ENCODE measurements around the gene CREM.

CREM gene

DNA sequence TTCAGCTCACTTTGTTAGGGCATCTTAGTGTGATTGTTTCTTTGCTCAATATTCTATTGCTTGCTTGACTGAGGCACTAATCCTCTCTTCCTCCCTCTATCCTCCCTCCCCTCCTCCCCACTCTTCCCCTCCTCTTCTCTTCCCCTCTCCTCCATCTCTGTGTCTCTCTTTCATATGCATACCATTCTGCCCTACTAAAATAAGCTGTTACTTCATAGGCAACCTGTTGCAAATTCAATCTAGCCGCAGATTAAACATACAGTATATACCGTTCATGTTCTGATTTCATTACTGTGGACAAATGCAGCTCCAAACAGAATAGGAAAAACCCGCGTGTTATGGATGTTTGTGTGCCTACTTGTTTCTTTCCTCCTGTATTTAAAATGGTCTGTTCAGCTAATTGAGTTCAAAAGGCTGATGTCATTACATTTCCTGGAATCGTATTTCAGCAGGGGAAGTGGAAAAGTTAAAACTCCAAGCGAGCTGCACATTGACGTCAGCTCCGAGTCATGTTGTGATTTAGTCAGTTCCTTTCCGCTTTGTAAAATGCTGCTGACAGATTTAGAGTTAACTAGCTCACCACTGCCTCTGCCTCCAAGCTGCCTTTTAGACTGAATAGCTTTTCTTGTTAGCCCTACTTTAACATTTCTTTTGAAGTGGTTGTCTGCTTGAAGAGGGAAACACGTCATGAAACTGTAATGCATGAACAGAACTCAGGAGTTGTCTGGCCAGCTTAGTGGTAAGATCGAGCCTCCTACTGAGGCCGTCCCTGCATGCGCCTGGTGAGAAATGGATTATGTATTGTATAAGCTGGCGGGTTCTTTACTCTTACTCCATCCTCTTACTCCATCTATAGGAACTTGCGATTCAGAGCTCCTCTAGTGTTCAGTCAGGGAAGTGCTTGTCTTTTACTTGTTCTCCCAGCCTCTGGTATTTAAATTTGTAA is 69.0 kb downstream of the CREM start:
- peak; percentile 83 for DNase-seq (ENCODE audit: low read depth)
- TF ChIP-seq, protein P1, sequence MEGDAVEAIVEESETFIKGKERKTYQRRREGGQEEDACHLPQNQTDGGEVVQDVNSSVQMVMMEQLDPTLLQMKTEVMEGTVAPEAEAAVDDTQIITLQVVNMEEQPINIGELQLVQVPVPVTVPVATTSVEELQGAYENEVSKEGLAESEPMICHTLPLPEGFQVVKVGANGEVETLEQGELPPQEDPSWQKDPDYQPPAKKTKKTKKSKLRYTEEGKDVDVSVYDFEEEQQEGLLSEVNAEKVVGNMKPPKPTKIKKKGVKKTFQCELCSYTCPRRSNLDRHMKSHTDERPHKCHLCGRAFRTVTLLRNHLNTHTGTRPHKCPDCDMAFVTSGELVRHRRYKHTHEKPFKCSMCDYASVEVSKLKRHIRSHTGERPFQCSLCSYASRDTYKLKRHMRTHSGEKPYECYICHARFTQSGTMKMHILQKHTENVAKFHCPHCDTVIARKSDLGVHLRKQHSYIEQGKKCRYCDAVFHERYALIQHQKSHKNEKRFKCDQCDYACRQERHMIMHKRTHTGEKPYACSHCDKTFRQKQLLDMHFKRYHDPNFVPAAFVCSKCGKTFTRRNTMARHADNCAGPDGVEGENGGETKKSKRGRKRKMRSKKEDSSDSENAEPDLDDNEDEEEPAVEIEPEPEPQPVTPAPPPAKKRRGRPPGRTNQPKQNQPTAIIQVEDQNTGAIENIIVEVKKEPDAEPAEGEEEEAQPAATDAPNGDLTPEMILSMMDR (IDR thresholded peaks at IDR 0.05; ENCODE audit: control insufficient read depth, insufficient read depth, low read depth, low read length, missing control alignments) = peak; percentile 78
- H3K4me3 ChIP-seq (ENCODE audit: control insufficient read depth, low read depth, low read length) = peak overlapping the region; percentile 44

DNA sequence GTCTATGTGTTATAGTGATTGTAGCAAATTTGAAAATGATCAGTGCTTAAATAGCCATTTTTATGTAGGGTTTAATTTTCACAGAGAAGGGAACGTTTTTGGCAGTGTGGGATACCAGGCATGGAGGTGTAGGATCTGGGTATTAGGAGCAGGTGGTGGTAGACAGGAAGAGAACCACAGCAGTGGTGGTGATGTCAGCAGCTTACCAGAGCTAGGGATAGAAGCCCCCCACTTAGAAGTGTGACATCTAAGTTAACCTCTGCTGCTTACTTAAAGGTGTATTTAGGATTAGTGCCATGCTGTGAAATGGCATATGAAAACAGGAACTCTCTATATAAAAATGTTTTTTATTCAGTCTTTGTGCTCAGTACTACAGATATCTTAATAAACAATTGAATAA is 73.8 kb downstream of the CREM start:
- DNase-seq (ENCODE audit: low read depth) = no peak
- TF ChIP-seq, protein P1 (IDR thresholded peaks at IDR 0.05; ENCODE audit: control insufficient read depth, insufficient read depth, low read depth, low read length, missing control alignments) = no peak
- no peak overlapping the region for H3K4me3 ChIP-seq (ENCODE audit: control insufficient read depth, low read depth, low read length)

DNA sequence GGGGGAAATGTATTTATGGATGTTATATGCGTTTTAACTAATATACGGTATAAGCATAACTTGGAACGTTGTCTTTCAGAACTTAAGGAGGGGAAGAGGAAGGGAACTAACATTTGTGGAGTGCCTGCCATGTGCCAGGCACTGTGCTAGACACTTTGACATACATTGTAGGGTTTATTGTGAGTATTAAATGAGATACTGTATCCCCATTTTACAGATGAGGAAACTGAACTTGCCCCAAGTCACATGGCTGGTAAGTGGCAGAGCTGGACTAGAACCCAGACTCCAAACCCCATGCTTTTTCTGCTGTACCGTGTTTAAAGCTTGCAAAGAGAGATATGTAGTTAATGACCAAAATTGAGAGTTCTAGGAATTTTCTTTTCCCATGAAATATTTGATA is 74.6 kb downstream of the CREM start:
- DNase-seq (ENCODE audit: low read depth) = no peak
- H3K4me3 ChIP-seq (ENCODE audit: control insufficient read depth, low read depth, low read length) = no peak overlapping the region
- TF ChIP-seq, protein P1 (IDR thresholded peaks at IDR 0.05; ENCODE audit: control insufficient read depth, insufficient read depth, low read depth, low read length, missing control alignments) = no peak

DNA sequence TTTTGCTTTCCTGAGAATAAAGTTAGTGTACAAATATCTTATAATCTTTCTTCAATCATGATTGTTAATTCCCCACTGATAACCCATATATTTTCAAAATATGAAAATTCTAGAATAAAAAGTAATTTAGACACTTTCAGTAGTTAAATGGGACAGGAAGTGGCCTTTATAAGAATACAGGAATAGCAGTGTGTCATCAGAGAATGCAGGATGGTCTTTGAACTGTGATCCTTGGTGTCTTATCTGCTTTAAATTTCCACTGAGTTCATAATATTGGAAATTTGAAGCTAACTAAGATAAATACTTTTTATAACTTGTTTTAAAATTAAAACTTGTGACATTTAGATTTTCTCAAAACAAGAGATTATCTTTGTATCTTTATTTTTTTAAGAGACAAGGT is 75.4 kb downstream of the CREM start:
- no peak for DNase-seq (ENCODE audit: low read depth)
- no peak overlapping the region for H3K4me3 ChIP-seq (ENCODE audit: control insufficient read depth, low read depth, low read length)
- TF ChIP-seq, protein P1 (IDR thresholded peaks at IDR 0.05; ENCODE audit: control insufficient read depth, insufficient read depth, low read depth, low read length, missing control alignments) = no peak

DNA sequence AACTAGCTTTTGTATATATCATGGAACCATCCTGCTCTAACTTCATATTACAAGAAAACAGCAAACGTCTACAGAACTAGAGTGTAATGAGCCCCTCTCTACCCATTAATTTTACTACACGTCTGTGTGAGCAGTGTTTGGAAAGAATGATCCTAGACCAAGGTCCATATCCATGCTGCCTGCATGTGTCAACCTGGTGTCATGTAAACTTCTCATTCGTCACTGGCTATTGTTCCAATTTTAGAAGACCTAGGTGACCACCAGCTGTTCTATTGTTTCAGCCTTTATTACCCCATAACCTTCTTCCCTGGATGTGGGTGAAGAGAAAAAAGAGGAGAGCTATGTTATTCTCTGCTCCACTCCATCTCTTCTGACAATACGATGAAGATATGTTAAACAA is 77.1 kb downstream of the CREM start:
- no peak for DNase-seq (ENCODE audit: low read depth)
- TF ChIP-seq, protein P1 (IDR thresholded peaks at IDR 0.05; ENCODE audit: control insufficient read depth, insufficient read depth, low read depth, low read length, missing control alignments) = no peak

DNA sequence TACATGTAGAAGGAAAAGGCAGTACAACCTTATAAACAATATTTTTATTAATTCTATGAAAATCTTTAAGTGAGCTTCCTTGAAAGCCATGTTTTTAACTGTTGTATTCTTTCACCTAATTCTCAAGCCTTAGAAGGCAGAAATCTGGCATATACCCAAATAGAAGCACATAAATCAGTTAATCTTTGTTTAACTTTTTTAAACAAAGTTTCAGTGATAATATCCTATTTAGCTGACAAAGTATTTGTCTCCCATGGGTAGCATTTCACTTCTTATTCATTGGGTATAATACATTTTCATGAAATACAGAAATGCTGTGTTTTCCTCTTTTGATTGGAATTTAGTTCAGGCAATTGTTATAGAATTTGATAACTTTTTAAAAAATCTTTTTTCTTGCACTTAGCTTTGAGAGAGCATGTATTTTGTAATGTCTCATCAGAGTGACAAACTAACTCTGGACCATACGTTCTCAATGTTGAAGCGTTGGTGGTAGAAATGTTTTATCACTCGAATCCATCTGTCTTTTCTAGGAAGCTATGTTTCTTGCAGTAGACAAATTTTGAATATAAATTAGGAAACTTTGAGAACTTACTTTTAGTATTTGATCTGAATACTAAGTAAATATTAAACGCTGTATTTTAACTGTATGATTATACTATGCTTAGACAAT is 78.1 kb downstream of the CREM start:
- no peak for DNase-seq (ENCODE audit: low read depth)
- TF ChIP-seq, protein P1 (IDR thresholded peaks at IDR 0.05; ENCODE audit: control insufficient read depth, insufficient read depth, low read depth, low read length, missing control alignments) = no peak
- no peak overlapping the region for H3K4me3 ChIP-seq (ENCODE audit: control insufficient read depth, low read depth, low read length)

More for the DNA sequence above, 77.1 kb downstream of the CREM start:
- no peak overlapping the region for H3K4me3 ChIP-seq (ENCODE audit: control insufficient read depth, low read depth, low read length)

All from AG09309 (cell line).